ENCODE data around the gene TENM4. TPM values are rescaled to one million over a fixed set of nuclear protein-coding genes. Genes with fewer than 3 reads are reported as not detected.

The TENM4 gene
- total RNA-seq, 2 experiments from 2014 or later, result not detected

DNA sequence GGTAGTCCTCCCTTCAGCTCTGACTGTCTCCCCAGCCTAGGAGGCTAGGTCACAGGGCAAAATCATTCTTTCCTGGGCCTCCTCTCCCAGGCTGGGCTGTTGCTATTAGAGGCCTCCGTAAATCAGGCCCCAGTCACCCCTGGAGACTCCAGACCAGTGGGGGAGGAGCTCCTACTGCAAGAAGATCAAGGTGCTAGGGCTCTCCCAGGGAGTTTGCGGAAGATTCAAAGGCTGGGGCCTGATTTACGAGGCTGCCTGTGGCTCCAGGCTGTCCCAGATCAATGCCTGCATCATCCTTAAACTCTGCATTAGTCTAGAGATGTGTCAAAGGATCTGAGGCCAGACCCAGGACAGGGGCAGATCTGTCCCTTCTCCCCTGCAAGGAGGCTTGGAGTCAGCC lies 346.2 kb downstream of the TENM4 start:
- Mint-ChIP-seq H3K4me1 (ENCODE audit: low read depth) (no peaks in the 10 kb centered on the region), H3K27me3 (no peaks in the 10 kb centered on the region), H3K36me3 (ENCODE audit: low read depth) (no peaks in the 10 kb centered on the region), H3K4me3 (no peak overlapping the region), H3K9me3 (no peaks in the 10 kb centered on the region), H3K27ac (no peak overlapping the region)
- DNase-seq (no peak), ATAC-seq (no peak)
- CTCF ChIA-PET, result no interaction called here
- TF ChIP-seq, protein P1, sequence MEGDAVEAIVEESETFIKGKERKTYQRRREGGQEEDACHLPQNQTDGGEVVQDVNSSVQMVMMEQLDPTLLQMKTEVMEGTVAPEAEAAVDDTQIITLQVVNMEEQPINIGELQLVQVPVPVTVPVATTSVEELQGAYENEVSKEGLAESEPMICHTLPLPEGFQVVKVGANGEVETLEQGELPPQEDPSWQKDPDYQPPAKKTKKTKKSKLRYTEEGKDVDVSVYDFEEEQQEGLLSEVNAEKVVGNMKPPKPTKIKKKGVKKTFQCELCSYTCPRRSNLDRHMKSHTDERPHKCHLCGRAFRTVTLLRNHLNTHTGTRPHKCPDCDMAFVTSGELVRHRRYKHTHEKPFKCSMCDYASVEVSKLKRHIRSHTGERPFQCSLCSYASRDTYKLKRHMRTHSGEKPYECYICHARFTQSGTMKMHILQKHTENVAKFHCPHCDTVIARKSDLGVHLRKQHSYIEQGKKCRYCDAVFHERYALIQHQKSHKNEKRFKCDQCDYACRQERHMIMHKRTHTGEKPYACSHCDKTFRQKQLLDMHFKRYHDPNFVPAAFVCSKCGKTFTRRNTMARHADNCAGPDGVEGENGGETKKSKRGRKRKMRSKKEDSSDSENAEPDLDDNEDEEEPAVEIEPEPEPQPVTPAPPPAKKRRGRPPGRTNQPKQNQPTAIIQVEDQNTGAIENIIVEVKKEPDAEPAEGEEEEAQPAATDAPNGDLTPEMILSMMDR (IDR thresholded peaks at IDR 0.05), result no peak
- POLR2A ChIA-PET, result no interaction called here
- intact Hi-C loops (cut with micrococcal nuclease), result no loop called here

DNA sequence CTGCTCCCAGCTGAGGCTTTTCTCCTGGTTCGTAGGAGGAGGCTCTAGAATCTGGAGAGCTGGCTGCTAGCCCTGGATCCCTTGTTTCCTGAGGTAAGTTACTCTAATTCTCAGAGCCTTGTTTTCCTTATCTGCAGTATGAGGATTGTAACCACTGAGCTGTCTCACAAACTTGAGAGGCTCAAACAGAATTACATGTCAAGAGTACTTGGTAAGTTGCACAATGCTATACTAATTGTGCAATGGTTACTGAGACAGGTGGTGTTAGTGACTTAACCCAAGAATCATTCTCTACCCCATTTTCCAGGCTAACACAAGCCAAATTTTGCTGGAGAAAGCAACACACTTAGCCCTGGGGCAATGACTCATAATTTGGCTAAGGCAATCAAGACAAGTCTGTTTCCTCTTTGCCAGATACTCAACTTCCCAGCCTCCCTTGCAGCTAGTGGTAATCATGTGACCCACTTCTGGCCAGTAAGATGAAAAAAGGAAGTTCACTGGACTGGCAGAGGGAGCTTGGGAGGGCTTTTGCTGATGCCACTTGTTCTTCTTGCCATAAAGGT lies 348.0 kb downstream of the TENM4 start:
- Mint-ChIP-seq H3K4me3 (no peak overlapping the region), H3K27me3 (no peaks in the 10 kb centered on the region), H3K4me1 (ENCODE audit: low read depth) (no peaks in the 10 kb centered on the region), H3K36me3 (ENCODE audit: low read depth) (no peaks in the 10 kb centered on the region), H3K27ac (no peak overlapping the region), H3K9me3 (no peaks in the 10 kb centered on the region)
- ChIA-PET POLR2A (no interaction called here), CTCF (no interaction called here)
- DNase-seq (peak; percentile 10), ATAC-seq (no peak)
- TF ChIP-seq, protein P1 (IDR thresholded peaks at IDR 0.05), result no peak
- intact Hi-C loops (cut with micrococcal nuclease), result no loop called here

DNA sequence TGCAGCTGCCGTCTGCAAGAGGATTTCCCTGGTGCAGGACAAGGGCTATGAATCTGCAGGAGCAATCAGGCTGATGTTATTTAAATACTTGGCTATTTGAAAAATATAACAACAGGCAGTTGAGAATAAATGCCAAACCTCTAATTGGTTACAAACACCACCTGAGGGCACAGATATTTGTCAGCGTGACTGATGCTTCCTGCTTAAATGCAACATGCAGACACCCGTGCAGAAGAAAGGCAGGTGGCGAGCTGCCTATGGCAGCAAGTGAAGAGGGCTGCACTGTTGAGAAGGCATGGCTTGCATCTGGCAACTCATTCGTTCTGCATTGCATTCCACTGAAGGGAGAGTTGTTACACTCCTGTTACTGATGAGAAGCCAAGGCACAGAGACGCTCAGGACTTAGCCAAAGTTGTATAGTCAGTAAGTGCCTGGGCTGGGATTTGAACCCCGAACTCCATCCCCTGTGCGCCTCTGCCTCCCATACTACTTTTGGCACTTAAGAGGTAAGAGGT lies 350.6 kb downstream of the TENM4 start:
- Mint-ChIP-seq H3K36me3 (ENCODE audit: low read depth) (no peaks in the 10 kb centered on the region), H3K27ac (no peak overlapping the region), H3K27me3 (no peaks in the 10 kb centered on the region), H3K4me1 (ENCODE audit: low read depth) (no peaks in the 10 kb centered on the region), H3K4me3 (no peak overlapping the region), H3K9me3 (no peaks in the 10 kb centered on the region)
- ChIA-PET CTCF (no interaction called here), POLR2A (no interaction called here)
- intact Hi-C loops (cut with micrococcal nuclease), result no loop called here
- ATAC-seq (no peak), DNase-seq (no peak)
- TF ChIP-seq, protein P1 (IDR thresholded peaks at IDR 0.05), result no peak

DNA sequence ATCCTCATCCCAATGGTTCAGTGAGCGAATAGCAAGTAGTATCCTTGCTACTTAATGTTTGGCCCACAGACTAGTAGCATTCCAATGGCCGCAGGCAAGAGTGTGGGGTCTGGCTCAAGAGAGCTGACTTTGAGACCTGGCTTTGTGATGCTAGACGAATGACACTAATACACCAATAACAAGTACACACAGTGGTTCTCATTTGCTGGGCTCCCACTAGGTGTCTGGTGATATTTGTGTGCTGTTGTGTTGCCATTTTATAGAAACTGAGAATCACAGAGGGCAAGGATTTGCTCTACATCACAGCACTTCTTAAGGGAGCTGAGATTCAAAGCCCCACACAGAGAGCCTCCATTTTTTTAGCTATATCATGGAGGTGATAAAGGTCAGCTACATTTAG lies 351.2 kb downstream of the TENM4 start:
- DNase-seq (no peak), ATAC-seq (no peak)
- no peaks in the 10 kb centered on the region for H3K27me3 Mint-ChIP-seq
- no peak overlapping the region for H3K4me3 Mint-ChIP-seq
- TF ChIP-seq, protein P1 (IDR thresholded peaks at IDR 0.05), result no peak
- no peaks in the 10 kb centered on the region for H3K4me1 Mint-ChIP-seq (ENCODE audit: low read depth)
- H3K9me3 Mint-ChIP-seq, result no peaks in the 10 kb centered on the region
- ChIA-PET POLR2A (no interaction called here), CTCF (no interaction called here)
- intact Hi-C loops (cut with micrococcal nuclease), result no loop called here
- H3K36me3 Mint-ChIP-seq (ENCODE audit: low read depth), result no peaks in the 10 kb centered on the region
- H3K27ac Mint-ChIP-seq, result no peak overlapping the region

DNA sequence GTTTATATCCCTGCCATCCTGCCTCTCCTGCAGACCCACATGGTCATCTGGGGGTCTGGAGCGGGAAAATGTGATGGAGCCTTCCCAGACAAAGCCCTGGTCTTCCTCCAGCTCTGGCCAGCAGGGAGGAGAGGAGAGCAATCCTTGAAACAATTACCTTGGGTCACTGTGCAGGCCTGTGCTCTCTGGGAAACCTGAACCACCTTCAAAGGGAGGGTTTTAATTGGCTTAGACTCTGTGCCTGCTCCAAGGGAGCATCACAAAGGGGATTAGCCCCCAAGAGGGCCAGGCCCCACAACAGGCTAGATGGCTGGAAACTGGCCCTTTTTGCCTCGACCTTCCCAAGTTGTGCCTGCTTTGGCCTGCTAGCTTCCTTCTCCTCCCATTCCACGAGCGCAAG lies 351.9 kb downstream of the TENM4 start:
- ChIA-PET CTCF (no interaction called here), POLR2A (no interaction called here)
- H3K9me3 Mint-ChIP-seq, result no peaks in the 10 kb centered on the region
- H3K27me3 Mint-ChIP-seq, result no peaks in the 10 kb centered on the region
- H3K27ac Mint-ChIP-seq, result no peak overlapping the region
- DNase-seq (no peak), ATAC-seq (no peak)
- H3K4me3 Mint-ChIP-seq, result no peak overlapping the region
- TF ChIP-seq, protein P1 (IDR thresholded peaks at IDR 0.05), result no peak
- no peaks in the 10 kb centered on the region for H3K36me3 Mint-ChIP-seq (ENCODE audit: low read depth)
- intact Hi-C loops (cut with micrococcal nuclease), result no loop called here
- no peaks in the 10 kb centered on the region for H3K4me1 Mint-ChIP-seq (ENCODE audit: low read depth)

Measured in activated CD8-positive, alpha-beta T cell treated with anti-CD3 and anti-CD28 coated beads for 36 hours (primary cell).